K562 (cell line): Measurements from ENCODE around the gene SPATA2L. TPM values are rescaled to one million over a fixed set of nuclear protein-coding genes. Genes with fewer than 3 reads are reported as not detected.

Source experiments
- BRD4 ChIP-seq: fragments of 200-600 bp; sonication (generic); IDR thresholded peaks from 2 replicates; pipeline ENCODE4 v1.6.1; 2017; ENCODE audit warnings: inconsistent platforms
- ERF ChIP-seq: fragments of 450-650 bp; formaldehyde crosslinking; IDR thresholded peaks from 2 replicates; pipeline ENCODE4 v1.4.0; 2020; ENCODE audit warnings: mild to moderate bottlenecking, mixed read lengths
- MCM3 ChIP-seq: fragments of 450-650 bp; IDR thresholded peaks from 2 replicates; pipeline ENCODE4 v1.6.1; 2016
- RBM25 ChIP-seq: fragments of 200-400 bp; formaldehyde crosslinking; IDR thresholded peaks from 2 replicates; pipeline ENCODE4 v1.6.1; 2018; ENCODE audit warnings: low read length, low read depth, moderate library complexity; ENCODE audit not compliant: severe bottlenecking
- ZNF23 ChIP-seq: fragments of 250-450 bp; sonication (Bioruptor Pico); IDR thresholded peaks from 2 replicates; pipeline ENCODE4 v1.4.0; 2020; ENCODE audit warnings: mild to moderate bottlenecking
- ZNF586 ChIP-seq: fragments of 450-650 bp; formaldehyde crosslinking; conservative IDR thresholded peaks from 2 replicates; pipeline ENCODE4 v1.4.0; 2020; ENCODE audit warnings: mild to moderate bottlenecking, moderate library complexity
- ZNF644 ChIP-seq: fragments of 200-800 bp; sonication (Bioruptor generic); IDR thresholded peaks from 2 replicates; pipeline ENCODE4 v1.6.1; 2016; ENCODE audit warnings: low read depth, missing genetic modification characterization, missing compliant biosample characterization
- ZNF79 ChIP-seq: fragments of 250-450 bp; sonication (Bioruptor Pico); IDR thresholded peaks from 2 replicates; pipeline ENCODE4 v1.4.0; 2020; ENCODE audit warnings: low read depth, mild to moderate bottlenecking, moderate library complexity
- polyA plus RNA-seq, 8 experiments: library from polyadenylated mRNA; depleted of rRNA in 4 of 8; stranded (reverse) in 5 of 8; unstranded in 3 of 8; fragments of >200 nt; fragmentation: Nextera tagmentation in 2 of 8; fragmentation: Illumina TruSeq in 1 of 8; extraction: Ambion mirVana in 2 of 8; extraction: Trizol in 1 of 8; gene quantifications; 2 replicates each; pipeline versions ENCODE4 v1.2.1 to v1.2.3, GENCODE V29; 2011 to 2014; ENCODE audit warnings: inconsistent platforms in 1 of 8, missing spikeins in 1 of 8
- total RNA-seq, 7 experiments: library from RNA; depleted of rRNA in 6 of 7; stranded (reverse); fragments of >200 nt in 6 of 7; fragmentation: Illumina TruSeq in 2 of 7; extraction: Trizol in 2 of 7; gene quantifications; 2 replicates each; pipeline versions ENCODE4 v1.2.1 to v1.2.3, GENCODE V29; 2011 to 2021; ENCODE audit warnings: low replicate concordance in 1 of 7
- TF ChIP-seq, protein P1 (sequence below): sonication (generic); formaldehyde crosslinking; IDR thresholded peaks from 2 replicates; pipeline ENCODE4 v1.8.1; 2023; ENCODE audit warnings: mild to moderate bottlenecking, missing genetic modification reagents
- TF ChIP-seq, protein P2 (sequence below), 2 experiments: fragments of 450-650 bp; formaldehyde crosslinking in 1 of 2; IDR thresholded peaks; 2 replicates each; pipeline versions ENCODE4 v1.4.0 to v1.6.1; 2014 to 2020; ENCODE audit warnings: mild to moderate bottlenecking in 2 of 2, borderline replicate concordance in 1 of 2, low read depth in 1 of 2
- TF ChIP-seq, protein P3 (sequence below), 2 experiments: fragments of 450-650 bp in 1 of 2; IDR thresholded peaks; 2 replicates each; pipeline ENCODE4 v1.6.1; 2011 to 2017; ENCODE audit warnings: low read depth in 2 of 2, antibody characterized with exemption in 1 of 2, borderline replicate concordance in 1 of 2, low read length in 1 of 2, mild to moderate bottlenecking in 1 of 2, mixed read lengths in 1 of 2; ENCODE audit not compliant: control insufficient read depth in 1 of 2
- TF ChIP-seq, protein P4 (sequence below): fragments of 250-450 bp; sonication (Bioruptor Pico); IDR thresholded peaks from 2 replicates; pipeline ENCODE4 v1.5.0; 2021

SPATA2L gene
- total and polyA plus RNA-seq, 9 of the 15 experiments (the other 6 are each of a cell fraction or from before 2014, with no cell fraction given) = 0.13 to 19.2 (median 4.8) TPM; not detected in 1

DNA sequence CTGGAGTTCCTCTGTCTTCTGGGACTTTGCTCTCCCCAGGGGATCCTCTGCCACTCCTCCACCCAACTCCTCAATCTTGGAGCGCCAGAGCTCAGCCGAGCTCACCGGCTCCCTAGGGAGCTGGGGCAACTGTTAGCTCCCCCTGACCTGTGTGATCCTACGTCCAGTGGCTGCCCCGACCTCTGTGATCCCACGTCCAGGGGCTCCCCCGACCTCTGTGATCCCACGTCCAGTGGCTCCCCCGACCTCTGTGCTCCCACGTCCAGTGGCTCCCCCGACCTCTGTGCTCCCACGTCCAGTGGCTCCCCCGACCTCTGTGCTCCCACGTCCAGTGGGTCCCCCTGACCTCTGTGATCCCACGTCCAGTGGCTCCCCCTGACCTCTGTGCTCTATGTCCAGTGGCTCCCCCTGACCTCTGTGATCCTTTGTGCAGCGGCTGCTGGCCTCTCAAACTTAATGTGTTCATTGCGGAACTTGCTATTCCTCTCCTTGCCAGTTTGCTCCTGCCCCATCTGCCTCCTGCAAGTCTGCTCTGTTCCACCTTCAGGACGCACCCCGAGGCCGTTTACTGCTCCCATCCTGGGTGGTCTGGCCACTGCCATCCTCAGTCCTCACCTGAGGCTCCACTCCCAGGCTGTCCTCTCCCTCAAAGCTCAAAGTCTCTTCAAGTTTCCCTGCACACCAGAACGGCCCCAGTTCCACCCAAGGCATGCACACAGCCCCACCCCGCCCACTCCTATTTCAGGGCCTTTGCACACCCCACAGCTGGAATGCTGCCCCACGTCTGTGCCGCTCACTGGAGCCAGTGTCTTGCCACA is 16.4 kb upstream of the SPATA2L start (continued):
- TF ChIP-seq, protein P1, sequence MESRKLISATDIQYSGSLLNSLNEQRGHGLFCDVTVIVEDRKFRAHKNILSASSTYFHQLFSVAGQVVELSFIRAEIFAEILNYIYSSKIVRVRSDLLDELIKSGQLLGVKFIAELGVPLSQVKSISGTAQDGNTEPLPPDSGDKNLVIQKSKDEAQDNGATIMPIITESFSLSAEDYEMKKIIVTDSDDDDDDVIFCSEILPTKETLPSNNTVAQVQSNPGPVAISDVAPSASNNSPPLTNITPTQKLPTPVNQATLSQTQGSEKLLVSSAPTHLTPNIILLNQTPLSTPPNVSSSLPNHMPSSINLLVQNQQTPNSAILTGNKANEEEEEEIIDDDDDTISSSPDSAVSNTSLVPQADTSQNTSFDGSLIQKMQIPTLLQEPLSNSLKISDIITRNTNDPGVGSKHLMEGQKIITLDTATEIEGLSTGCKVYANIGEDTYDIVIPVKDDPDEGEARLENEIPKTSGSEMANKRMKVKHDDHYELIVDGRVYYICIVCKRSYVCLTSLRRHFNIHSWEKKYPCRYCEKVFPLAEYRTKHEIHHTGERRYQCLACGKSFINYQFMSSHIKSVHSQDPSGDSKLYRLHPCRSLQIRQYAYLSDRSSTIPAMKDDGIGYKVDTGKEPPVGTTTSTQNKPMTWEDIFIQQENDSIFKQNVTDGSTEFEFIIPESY (CRISPR knock-in tag) = no peak
- no peak for TF ChIP-seq RBM25
- TF ChIP-seq, protein P2, sequence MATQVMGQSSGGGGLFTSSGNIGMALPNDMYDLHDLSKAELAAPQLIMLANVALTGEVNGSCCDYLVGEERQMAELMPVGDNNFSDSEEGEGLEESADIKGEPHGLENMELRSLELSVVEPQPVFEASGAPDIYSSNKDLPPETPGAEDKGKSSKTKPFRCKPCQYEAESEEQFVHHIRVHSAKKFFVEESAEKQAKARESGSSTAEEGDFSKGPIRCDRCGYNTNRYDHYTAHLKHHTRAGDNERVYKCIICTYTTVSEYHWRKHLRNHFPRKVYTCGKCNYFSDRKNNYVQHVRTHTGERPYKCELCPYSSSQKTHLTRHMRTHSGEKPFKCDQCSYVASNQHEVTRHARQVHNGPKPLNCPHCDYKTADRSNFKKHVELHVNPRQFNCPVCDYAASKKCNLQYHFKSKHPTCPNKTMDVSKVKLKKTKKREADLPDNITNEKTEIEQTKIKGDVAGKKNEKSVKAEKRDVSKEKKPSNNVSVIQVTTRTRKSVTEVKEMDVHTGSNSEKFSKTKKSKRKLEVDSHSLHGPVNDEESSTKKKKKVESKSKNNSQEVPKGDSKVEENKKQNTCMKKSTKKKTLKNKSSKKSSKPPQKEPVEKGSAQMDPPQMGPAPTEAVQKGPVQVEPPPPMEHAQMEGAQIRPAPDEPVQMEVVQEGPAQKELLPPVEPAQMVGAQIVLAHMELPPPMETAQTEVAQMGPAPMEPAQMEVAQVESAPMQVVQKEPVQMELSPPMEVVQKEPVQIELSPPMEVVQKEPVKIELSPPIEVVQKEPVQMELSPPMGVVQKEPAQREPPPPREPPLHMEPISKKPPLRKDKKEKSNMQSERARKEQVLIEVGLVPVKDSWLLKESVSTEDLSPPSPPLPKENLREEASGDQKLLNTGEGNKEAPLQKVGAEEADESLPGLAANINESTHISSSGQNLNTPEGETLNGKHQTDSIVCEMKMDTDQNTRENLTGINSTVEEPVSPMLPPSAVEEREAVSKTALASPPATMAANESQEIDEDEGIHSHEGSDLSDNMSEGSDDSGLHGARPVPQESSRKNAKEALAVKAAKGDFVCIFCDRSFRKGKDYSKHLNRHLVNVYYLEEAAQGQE (IDR thresholded peaks at IDR 0.05; ENCODE audit: borderline replicate concordance) = no peak
- TF ChIP-seq, protein P2 (CRISPR knock-in tag; IDR thresholded peaks at IDR 0.05; ENCODE audit: low read depth) = no peak
- TF ChIP-seq, protein P3, sequence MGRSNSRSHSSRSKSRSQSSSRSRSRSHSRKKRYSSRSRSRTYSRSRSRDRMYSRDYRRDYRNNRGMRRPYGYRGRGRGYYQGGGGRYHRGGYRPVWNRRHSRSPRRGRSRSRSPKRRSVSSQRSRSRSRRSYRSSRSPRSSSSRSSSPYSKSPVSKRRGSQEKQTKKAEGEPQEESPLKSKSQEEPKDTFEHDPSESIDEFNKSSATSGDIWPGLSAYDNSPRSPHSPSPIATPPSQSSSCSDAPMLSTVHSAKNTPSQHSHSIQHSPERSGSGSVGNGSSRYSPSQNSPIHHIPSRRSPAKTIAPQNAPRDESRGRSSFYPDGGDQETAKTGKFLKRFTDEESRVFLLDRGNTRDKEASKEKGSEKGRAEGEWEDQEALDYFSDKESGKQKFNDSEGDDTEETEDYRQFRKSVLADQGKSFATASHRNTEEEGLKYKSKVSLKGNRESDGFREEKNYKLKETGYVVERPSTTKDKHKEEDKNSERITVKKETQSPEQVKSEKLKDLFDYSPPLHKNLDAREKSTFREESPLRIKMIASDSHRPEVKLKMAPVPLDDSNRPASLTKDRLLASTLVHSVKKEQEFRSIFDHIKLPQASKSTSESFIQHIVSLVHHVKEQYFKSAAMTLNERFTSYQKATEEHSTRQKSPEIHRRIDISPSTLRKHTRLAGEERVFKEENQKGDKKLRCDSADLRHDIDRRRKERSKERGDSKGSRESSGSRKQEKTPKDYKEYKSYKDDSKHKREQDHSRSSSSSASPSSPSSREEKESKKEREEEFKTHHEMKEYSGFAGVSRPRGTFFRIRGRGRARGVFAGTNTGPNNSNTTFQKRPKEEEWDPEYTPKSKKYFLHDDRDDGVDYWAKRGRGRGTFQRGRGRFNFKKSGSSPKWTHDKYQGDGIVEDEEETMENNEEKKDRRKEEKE (IDR thresholded peaks at IDR 0.05; ENCODE audit: borderline replicate concordance in 1 of 2, control insufficient read depth in 1 of 2, low read depth in 2 of 2, low read length in 1 of 2) = no peak
- TF ChIP-seq ZNF586 (CRISPR knock-in tag) = no peak
- TF ChIP-seq ZNF23 (CRISPR knock-in tag) = no peak
- no peak for TF ChIP-seq ZNF79
- TF ChIP-seq, protein P4, sequence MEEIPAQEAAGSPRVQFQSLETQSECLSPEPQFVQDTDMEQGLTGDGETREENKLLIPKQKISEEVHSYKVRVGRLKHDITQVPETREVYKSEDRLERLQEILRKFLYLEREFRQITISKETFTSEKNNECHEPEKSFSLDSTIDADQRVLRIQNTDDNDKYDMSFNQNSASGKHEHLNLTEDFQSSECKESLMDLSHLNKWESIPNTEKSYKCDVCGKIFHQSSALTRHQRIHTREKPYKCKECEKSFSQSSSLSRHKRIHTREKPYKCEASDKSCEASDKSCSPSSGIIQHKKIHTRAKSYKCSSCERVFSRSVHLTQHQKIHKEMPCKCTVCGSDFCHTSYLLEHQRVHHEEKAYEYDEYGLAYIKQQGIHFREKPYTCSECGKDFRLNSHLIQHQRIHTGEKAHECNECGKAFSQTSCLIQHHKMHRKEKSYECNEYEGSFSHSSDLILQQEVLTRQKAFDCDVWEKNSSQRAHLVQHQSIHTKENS (CRISPR knock-in tag) = no peak
- TF ChIP-seq MCM3 = no peak
- no peak for TF ChIP-seq BRD4
- TF ChIP-seq ZNF644 = no peak
- TF ChIP-seq ERF (CRISPR knock-in tag) = no peak
